Measurements from ENCODE around the gene TLR2. TPM values are rescaled to one million over a fixed set of nuclear protein-coding genes. Genes with fewer than 3 reads are reported as not detected.
A peak's percentile ranks its signal among the peaks of the same experiment; 100 is the strongest.

The TLR2 gene
- total RNA-seq, 1 experiment from 2014 or later, result 0.33 TPM

- no peaks in the 10 kb centered on the region for H3K9me3 ChIP-seq
- DNase-seq, result no peak
- no peaks in the 10 kb centered on the region for H3K27me3 ChIP-seq
- H3K36me3 ChIP-seq, result no peaks in the 10 kb centered on the region
- H3K4me3 ChIP-seq, result no peak overlapping the region
Observed at GRCh38 chr4:153710681-153711080, 26.6 kb downstream of the TLR2 start.

DNA sequence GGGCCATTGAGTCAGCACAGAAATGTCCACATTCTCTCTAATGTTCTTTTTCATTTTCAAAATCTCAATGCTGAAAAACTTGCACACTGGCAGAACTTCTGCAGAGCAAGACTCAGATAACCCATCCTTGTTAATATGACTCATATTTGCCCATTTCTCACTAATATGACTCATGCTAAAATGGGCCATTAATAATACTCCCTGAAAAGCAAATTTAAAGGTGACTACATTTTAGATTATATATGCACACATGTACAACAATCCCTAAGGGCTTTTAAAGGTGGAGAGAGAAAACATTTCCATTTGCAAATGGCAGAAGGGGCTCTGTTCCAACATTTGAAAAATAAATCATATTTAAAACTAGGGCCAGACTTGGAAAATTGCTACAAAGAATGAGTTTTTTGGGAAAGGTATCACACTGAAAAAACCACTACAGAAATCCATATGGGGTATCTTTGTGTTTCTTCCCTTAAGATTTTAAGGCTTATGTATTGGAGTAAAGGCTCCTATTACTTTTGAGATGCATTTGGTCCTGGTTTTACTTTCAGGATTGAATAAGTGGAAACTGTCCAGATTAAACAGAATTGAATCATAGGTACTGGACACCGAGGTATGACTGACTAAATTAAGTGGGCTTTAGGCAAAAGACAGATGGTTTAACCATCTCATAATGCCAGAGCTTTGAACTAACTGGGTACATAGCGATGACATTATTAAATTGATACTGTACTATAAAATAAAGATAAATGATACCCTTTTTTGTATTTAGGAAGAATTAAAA, 30.0 kb downstream of the TLR2 start:
- Histone ChIP-seq H3K36me3 (no peaks in the 10 kb centered on the region), H3K4me3 (no peak overlapping the region), H3K9me3 (no peaks in the 10 kb centered on the region), H3K27me3 (no peaks in the 10 kb centered on the region)
- DNase-seq, result no peak

DNA sequence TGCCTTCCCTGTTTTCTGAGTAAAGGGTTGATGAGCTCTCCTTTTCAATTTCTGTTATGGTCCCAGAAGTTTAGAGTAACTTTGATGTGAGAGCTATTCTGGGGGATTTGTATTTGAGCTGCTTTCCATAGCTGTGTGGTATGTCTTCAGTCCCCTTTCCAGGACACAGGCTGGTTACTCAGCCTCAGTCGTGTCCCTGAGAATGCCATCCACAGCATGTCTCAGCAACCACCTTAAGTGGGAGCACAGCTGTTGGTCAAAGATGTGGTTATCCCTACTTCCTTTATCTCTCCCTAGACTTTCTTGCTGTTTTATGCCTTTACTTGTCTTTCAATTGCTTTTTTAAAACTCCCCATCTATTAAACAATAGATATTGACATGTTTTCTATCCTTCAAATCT, 38.0 kb downstream of the TLR2 start:
- Histone ChIP-seq H3K9me3 (no peaks in the 10 kb centered on the region), H3K4me3 (no peak overlapping the region), H3K36me3 (no peaks in the 10 kb centered on the region), H3K27me3 (no peaks in the 10 kb centered on the region)
- no peak for DNase-seq

DNA sequence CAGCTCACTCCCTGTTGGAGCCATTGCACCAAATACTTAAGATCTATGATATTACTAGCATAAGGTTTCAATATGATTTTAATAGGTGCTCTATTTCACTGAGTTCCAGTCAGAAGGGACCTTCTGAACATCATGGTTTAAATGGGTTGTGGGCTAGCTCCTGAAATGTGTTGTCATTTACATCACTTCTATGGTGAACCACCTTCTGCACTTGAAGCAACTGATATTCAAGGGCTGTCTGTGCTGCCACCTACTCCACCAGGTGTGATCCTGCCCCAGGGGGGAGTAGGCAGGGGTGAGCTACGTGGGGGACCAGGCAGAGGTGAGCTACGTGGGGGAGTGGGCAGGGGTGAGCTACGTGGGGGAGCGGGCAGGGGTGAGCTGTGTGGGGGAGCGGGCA, 40.5 kb downstream of the TLR2 start:
- Histone ChIP-seq H3K9me3 (no peaks in the 10 kb centered on the region), H3K36me3 (no peaks in the 10 kb centered on the region), H3K4me3 (no peak overlapping the region), H3K27me3 (no peaks in the 10 kb centered on the region)
- no peak for DNase-seq

DNA sequence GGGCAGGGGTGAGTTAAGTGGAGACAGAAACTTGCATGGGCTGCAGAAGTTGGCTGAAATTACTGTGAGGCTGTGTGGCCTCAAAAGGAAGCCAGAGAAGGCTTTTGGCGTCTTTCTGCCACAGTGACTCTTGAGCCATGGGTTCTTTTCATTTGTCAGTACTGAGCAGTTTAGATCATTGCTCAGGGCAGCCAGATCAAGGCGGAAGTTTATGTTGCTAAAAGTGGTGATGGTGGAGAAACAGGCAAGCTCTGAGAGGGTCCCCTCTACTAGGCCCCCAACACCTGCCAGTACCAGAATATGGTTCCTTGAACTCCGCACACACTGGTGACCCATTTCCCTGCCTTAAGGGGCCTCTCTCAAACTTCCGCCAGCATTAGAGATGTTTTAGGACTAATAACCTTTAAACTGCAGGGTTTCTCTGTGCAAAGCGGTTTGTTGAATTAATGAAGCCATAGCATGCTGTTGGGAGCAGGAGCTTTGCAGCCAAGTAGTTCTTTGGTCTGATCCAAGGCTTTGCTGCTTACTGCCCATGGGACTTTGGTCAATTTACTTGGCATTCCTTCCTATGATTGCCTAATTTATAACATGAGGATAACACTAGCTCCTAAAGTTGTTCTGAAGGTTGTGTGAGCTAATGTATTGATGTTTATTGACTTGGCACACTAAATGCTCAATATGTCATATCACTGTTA, 41.2 kb downstream of the TLR2 start:
- Histone ChIP-seq H3K27me3 (no peaks in the 10 kb centered on the region), H3K4me3 (no peak overlapping the region), H3K9me3 (no peaks in the 10 kb centered on the region), H3K36me3 (no peaks in the 10 kb centered on the region)
- DNase-seq, result no peak

- Histone ChIP-seq H3K4me3 (no peak overlapping the region), H3K36me3 (no peaks in the 10 kb centered on the region), H3K9me3 (no peaks in the 10 kb centered on the region), H3K27me3 (no peaks in the 10 kb centered on the region)
- DNase-seq, result no peak
Observed at GRCh38 chr4:153725831-153726154, 41.7 kb downstream of the TLR2 start.

DNA sequence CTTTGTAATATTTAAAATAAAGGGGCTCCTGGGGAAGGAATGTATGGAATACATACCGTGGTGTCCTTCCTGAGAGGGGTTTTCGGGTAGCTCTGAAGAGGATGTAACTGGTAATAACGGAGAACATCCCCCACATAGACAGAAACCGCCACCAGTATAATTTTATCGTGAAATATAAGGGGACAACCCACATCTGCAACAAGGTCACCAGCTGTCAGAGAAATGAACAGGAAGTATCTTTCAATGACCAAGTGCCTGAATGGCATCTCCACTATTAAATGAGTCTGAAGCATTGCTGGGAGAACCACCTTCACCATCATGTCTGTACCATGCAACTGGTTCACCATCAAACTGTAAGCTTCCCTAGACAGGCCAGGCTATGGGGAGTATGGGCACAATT, 44.1 kb downstream of the TLR2 start:
- H3K9me3 ChIP-seq, result no peaks in the 10 kb centered on the region

DNA sequence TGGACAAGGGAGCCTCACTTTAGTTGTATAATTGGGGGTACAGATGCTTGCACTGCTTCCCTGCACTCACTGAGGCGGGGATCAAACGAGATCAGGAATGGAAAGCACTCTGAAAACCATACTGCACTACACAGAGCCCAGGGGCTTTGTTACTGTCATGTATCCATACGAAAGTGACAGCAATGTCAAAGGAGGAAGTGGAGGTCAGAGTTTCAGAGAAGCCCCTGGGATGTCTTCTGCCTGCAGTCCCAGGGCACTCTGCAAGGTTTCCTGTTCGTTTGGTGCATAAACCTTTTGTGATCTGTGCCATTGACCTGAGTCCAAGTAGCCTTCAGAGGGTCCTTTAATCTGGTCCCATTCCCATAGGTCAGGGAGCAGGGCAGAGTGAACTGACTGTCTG, 44.6 kb downstream of the TLR2 start:
- Histone ChIP-seq H3K4me3 (no peak overlapping the region), H3K27me3 (no peaks in the 10 kb centered on the region), H3K36me3 (no peaks in the 10 kb centered on the region), H3K9me3 (no peaks in the 10 kb centered on the region)
- DNase-seq, result no peak

More for the DNA sequence above, 44.1 kb downstream of the TLR2 start:
- Histone ChIP-seq H3K27me3 (no peaks in the 10 kb centered on the region), H3K36me3 (no peaks in the 10 kb centered on the region), H3K4me3 (no peak overlapping the region)
- no peak for DNase-seq

- DNase-seq, result no peak
- no peaks in the 10 kb centered on the region for H3K36me3 ChIP-seq
- H3K27me3 ChIP-seq, result no peaks in the 10 kb centered on the region
- no peak overlapping the region for H3K4me3 ChIP-seq
- no peaks in the 10 kb centered on the region for H3K9me3 ChIP-seq
Observed at GRCh38 chr4:153729895-153730294, 45.8 kb downstream of the TLR2 start.

GRCh38 chr4:153731239-153731638, 47.2 kb downstream of the TLR2 start:
- Histone ChIP-seq H3K36me3 (no peaks in the 10 kb centered on the region), H3K27me3 (no peaks in the 10 kb centered on the region), H3K4me3 (no peak overlapping the region), H3K9me3 (no peaks in the 10 kb centered on the region)
- peak; percentile 75 for DNase-seq

DNA sequence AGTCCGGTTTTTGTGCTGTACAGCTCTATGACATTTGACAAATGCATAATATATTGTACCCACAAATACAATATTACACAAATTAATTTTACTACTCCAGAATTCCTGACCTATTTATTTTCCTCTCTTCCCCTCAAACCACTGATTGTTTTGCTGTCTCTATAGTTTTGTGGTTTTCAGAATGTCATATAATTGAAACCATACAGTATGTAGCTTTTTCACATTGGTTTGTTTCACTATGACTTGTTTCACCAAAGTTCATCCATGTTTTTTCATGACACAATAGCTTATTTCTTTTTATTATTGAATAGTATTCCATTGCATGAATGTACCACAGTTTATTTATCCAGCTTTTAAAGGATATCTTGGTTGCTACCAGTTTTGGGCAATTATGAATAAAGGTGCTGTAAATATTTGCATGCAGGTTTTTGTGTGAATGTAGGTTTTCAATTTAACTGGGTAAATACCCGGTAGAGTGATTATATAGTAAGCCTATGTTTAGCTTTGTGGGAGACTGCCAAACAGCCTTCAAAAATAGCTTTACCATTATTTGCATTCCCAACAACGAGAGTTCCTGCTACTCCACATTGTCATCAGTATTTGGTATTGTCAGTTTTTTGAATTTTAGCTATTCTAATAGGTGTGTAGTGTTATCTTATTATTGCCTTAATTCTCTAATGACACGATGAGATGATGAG, 49.8 kb downstream of the TLR2 start:
- Histone ChIP-seq H3K36me3 (no peaks in the 10 kb centered on the region), H3K4me3 (no peak overlapping the region), H3K9me3 (no peaks in the 10 kb centered on the region), H3K27me3 (no peaks in the 10 kb centered on the region)
- DNase-seq, result no peak

- no peak for DNase-seq
- no peaks in the 10 kb centered on the region for H3K27me3 ChIP-seq
- no peaks in the 10 kb centered on the region for H3K36me3 ChIP-seq
- H3K9me3 ChIP-seq, result no peaks in the 10 kb centered on the region
- H3K4me3 ChIP-seq, result no peak overlapping the region
Observed at GRCh38 chr4:153735906-153736461, 51.9 kb downstream of the TLR2 start.

- Histone ChIP-seq H3K4me3 (no peak overlapping the region), H3K9me3 (no peaks in the 10 kb centered on the region), H3K36me3 (no peaks in the 10 kb centered on the region), H3K27me3 (no peaks in the 10 kb centered on the region)
- no peak for DNase-seq
Observed at GRCh38 chr4:153741541-153741940, 57.5 kb downstream of the TLR2 start.

DNA sequence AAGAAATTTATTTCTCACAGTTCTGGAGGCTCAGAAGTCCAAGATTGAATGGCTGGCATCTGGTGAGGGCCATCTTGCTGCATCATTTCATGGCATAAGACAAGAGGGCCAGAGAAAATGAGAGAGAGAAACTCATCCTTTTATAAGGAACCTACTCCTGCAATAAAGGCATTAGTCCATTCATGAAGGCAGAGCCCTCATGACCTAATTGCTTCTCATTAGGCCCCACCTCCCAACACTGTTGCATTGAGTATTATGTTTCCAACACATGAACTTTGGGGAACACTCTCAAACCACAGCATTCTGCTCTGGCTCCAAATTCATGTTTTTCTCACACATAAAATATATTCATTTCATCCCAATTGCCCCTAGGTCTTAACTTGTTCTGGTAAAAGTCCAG, 61.6 kb downstream of the TLR2 start:
- no peak for DNase-seq
- no peaks in the 10 kb centered on the region for H3K9me3 ChIP-seq
- H3K4me3 ChIP-seq, result no peak overlapping the region
- H3K36me3 ChIP-seq, result no peaks in the 10 kb centered on the region
- H3K27me3 ChIP-seq, result no peaks in the 10 kb centered on the region

DNA sequence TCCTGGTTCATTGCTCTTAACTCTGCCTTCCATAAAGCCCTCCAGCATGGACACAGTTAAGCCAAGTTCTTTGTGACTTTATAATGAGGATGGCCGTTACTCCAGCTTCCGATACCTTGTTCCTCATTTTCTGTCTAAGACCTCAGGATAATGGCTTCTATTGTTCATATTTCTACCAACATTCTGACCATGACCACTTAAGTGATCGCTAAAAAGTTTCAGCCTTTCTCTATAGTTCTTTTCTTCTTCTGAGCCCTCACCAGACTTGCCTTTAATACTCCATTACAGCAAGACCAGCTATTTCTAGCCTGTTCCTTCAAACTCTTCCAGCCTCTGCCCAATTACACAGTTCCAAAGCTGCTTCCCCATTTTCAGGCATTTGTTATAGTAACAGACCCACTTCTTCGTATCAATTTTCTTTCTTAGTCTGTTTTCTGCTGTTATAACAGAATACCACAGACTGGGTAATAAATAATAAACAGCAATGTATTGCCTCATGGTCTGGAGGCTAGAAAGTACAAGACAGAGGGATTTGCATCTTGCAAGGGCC, 63.4 kb downstream of the TLR2 start:
- DNase-seq, result no peak
- no peaks in the 10 kb centered on the region for H3K9me3 ChIP-seq
- no peaks in the 10 kb centered on the region for H3K27me3 ChIP-seq
- H3K4me3 ChIP-seq, result no peak overlapping the region
- no peaks in the 10 kb centered on the region for H3K36me3 ChIP-seq

DNA sequence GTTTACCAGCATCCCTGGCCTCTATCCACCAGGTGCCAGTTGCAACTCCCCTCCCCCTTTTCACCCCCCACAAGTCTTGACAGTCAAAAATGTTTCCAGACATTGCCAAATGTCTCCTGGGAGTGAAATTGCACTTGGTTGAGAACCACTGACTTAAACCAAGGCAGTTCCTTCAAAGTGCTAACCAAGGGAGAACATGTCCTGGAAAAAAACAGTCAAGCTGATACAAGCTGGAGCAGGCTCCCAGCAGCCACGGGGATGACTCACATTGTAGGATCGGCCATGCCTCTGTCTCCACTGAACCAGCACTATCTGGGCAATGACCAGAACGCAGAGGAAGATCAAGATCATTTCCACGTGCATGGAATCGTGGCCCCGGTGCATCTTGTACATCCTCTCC, 64.3 kb downstream of the TLR2 start:
- H3K36me3 ChIP-seq, result no peaks in the 10 kb centered on the region
- H3K9me3 ChIP-seq, result no peaks in the 10 kb centered on the region
- H3K4me3 ChIP-seq, result no peak overlapping the region
- H3K27me3 ChIP-seq, result no peaks in the 10 kb centered on the region
- peak; percentile 65 for DNase-seq

- H3K4me3 ChIP-seq, result no peak overlapping the region
- DNase-seq, result peak; percentile 54
- H3K36me3 ChIP-seq, result no peaks in the 10 kb centered on the region
- H3K27me3 ChIP-seq, result no peaks in the 10 kb centered on the region
- no peaks in the 10 kb centered on the region for H3K9me3 ChIP-seq
Observed at GRCh38 chr4:153750197-153750817, 66.2 kb downstream of the TLR2 start.
